ENCODE measurements around the gene CFAP20. TPM values are rescaled to one million over a fixed set of nuclear protein-coding genes. Genes with fewer than 3 reads are reported as not detected.
"Not testable (repeated sequence)": the region's sequence is repeated elsewhere in the genome, so short reads cannot be mapped to it uniquely, and the experiment has no call there.

CFAP20 gene
- total RNA-seq, 1 donor from 2014 or later, result 34.8 TPM

DNA sequence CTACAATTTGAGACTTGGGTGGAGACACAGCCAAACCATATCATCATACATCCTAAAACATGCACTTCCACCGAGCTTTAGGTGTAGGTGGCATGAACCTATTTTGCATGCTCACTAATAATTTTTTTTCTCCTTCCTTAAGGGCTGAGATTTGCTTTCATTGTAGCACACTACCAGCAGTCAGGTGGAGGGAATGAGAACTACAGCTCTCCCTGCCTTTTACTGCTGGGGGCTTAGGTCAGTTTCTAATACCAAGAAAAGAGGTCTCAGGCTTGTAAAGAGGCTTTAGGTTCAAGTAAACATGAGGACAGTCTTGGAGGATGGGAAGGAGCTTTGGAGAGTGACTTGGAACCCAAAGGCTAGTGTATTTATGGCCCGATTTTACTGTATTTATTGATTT, 22.0 kb downstream of the CFAP20 start:
- intact Hi-C loops (cut with DNase I), result no loop called here
- ATAC-seq, result no peak

DNA sequence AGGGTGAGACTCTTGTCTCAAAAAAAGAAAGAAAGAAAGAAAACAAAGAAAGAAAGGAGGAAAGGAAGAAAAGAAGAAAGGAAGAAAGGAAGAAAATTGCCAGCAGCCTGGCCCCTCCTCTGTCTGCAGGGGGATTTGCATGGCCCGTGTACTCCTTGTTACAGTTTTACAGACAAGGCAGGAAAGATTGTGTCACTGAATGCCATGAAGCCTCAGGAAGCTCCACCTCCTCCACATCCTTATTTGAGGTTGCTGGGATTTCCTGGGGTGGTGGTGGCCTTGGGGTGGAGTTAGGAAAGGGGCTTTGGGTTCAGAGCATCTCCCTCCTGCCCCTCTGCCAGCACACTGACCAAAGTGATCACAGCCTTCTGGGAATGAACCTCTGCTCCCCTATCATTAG, 23.6 kb downstream of the CFAP20 start:
- intact Hi-C loops (cut with DNase I), result no loop called here
- ATAC-seq (no peak), DNase-seq (ENCODE audit: missing footprints) (no peak)

More for the DNA sequence above, 22.0 kb downstream of the CFAP20 start:
- no peak for DNase-seq (ENCODE audit: missing footprints)

DNA sequence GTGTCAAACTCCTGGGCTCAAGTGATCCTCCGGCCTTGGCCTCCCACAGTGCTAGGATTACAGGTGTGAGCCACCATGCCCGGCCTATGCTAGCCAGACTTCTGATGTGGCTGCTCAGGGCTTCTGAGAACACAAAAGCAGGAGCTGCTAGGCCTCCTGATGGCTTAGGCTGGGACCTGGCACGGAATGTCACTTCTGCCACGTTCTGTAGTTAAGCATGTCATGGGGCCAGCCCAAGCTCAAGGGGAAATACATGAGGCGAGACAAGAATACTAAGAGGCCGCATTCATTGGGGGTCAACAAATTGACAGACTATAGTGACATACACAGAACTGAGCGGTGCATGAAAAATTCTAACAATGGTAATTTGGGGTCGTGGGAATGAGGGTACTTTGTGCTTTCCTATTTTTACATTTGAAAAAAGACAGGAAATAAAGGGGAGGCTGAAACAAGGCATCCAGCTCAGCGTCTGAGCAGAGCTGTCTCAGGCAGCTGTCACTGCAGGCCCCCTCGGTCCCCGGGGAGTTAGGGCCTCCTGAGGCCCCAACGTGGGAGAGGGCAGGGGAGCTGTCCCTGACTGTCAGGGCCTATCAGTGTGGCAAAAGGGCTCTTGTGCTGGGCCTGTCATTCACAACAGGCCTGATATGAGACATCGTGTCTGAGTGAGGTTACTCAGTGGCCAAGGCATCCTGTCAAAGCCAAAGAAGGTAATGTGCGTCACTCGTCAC, 26.4 kb downstream of the CFAP20 start:
- ATAC-seq (peak; percentile 93), DNase-seq (ENCODE audit: missing footprints) (no peak)
- intact Hi-C loops (cut with DNase I), result no loop called here

DNA sequence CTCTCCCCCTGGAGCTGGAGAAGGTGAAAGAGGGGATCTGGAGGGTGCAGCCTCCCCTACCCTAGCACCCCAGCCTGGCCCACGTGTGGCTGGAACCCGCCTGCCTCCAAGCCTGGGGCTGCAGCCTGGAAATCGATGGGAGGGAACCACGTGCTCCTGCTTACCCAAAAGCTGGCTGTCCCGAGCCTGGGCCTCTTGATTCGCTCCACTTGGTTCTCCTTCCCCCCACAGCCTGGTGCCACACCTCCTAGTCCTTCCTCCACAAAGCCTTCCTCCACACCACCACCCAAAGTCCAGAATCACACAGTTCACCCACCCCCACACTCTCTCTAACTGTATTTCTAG, 29.3 kb downstream of the CFAP20 start:
- intact Hi-C loops (cut with DNase I), result no loop called here
- ATAC-seq (no peak), DNase-seq (ENCODE audit: missing footprints) (no peak)

DNA sequence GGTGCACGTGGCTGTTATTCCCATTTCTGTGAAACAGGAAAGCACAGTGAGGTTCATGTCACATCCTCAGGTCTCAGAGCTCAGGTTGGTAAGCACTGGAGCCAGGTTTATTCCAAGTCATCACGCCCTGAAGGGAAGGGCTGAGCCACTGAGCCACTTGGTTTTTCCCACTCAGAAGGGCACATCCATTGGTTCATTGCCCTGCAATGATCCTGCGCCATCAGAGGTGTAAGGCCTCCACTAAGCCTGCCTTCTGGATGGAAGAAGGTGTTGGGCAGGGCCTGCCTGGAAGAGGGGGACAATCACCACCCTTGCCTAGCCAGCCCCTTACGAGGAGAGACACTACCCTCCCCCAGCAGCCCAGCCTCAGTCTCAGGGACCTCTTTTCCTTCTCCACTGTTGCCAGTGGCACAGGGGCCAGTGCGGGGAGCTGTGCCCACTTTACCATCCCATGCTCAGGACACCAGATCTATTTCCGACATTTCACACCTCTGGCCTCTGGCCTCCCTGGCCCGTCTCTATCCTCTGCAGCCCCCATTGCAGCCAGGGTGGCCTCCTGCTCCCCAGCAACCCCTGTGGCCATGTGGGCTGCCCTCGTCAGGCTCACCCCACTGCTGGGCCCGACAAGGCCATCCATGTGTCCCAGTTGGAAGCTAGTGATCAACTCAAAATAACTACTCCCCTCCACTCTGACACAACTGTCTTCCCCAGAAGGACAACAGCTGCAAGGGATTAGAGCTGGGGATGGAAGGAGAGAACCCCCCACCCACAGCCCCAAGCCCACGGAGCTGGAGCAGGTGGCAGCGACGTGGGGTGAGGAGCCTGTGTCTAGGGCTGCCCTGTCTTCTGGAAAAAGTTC, 29.9 kb downstream of the CFAP20 start:
- intact Hi-C loops (cut with DNase I), result no loop called here
- ATAC-seq (no peak), DNase-seq (ENCODE audit: missing footprints) (no peak)

DNA sequence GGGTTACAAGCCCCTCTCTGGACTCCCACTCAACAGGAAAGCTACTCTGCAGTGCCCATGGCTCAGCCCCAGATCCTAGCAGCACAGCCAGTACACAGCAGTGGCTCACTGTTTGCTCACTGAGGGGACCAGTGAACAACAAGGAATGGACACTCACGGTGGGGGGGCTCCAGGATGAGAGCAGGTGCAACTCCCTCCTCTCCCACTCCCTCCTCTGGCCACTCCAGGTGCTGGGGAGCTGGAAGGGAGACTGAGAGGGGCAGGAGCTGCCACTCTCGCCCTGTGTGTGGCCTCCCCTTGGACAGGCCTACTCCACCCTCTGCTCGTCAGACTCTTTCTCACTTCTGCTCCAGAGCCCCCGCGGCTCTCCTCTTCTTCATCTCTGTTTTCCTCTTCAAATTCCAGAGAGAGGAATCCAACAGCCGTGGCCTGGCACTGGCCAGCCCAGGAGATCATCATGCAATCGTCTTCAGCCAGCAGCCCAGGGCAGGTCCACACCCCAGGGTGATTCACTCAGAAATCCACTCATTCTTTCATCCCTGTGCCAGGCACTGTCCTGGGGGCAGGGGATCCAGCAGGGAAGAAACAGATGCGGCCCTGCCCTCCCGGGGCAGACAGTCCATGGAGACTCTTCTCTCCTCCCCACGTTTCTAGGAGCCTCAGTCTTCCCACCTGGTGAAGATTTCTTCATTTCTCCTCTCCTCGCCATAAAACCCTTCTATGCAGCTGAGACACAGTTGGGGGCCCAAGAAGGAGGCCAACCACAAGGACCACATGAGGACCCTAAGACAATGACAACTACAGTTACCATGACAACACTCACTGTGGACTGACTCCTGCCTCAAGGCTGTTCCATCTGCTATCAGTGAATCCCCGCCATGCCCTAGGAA, 30.7 kb downstream of the CFAP20 start:
- DNase-seq (ENCODE audit: missing footprints) (no peak), ATAC-seq (no peak)
- intact Hi-C loops (cut with DNase I), result no loop called here

DNA sequence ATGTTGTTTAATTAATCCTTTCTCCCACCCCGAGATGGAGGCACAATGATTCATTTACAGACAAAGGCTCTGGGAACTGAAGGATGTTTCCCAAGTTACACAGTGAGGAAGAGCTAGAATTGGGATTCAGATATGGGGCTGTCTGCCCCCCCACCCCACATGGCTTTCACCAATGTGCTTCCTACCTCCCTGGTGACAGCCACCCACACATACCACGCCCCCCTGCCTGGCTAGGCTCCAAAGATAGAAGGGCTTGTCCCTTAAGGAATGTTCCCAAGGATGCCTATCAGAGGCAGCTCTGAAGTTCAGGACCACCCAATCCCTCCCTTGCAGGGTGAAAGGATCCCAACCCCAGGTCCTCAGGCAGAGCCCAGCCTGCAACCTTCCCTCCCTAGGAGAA, 32.9 kb downstream of the CFAP20 start:
- intact Hi-C loops (cut with DNase I), result no loop called here
- no peak for ATAC-seq
- DNase-seq (ENCODE audit: missing footprints), result no peak

DNA sequence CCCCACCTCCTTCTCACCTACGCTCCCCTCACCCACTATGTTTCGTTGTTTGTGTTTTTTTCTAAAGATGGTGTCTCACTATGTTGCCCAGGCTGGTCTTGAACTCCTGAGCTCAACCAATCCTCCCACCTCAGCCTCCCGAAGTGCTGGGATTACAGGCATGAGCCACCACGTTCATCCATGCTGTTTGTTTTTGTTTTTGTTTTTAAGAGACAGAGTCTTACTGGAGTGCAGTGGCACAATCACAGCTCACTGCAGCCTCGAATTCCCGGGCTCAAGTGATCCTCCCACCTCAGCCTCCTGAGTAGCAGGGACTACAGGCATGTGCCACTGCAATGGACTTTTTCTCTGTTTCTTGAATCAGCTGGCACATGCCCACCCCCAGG, 33.6 kb downstream of the CFAP20 start:
- DNase-seq (ENCODE audit: missing footprints); intact Hi-C loops (cut with DNase I); ATAC-seq: not testable (repeated sequence)

DNA sequence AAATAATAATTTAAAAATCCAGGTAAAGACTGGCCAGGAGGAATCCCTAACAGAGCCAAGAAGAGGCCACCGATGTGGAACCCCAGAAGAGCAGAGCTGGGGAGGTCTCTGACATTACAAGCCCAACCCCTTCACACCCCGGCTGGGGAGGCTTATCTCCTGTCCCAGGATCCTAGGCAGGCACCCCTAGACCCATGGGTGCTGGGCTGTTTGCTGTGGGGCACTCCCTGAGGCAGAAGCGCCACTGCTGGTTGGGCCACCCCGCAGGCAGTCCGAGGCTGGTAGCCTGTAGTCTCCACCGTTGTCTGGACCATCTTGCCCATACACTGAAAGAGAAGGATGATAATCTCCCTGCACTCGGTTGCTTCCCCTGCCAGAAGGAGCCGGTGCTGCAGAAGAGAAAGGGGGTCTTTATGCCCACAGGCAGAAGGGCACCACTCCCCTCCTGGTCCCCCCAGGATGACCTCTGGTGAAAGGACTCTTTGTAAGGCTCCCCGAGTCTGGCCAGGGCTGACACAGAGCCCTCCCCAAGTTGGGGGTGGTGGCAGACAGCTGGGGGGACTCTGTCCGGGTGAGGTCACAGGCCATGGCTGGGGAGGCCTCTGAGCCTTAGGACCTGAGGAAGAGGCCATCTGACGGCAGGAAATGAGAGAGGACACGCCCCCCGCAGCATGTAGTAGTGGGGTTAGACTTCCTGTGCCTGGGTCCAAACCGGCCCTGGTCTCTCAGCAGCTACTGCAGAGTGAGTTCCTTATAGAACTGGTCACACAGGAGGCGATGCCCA, 34.2 kb downstream of the CFAP20 start:
- ATAC-seq (no peak), DNase-seq (ENCODE audit: missing footprints) (no peak)

DNA sequence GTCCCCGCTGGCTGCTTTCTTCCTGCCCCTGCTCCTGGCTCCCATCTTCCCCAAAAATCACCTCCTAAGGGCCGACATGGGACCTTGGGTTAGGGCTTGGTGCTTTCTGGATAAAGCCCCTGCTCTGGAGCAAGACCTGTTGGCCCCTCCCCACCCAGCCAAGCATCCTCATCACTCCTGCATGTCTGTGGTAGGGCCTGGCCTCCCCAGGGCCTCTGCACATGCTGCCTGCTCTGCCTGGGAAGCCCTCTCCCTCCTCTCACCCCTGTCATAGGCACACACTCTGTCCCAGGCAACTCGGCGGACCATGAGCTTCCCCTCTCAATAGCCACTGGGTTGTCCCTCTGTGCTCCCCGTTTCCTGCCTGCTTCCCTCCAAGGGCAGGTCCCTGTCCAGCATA, 35.2 kb downstream of the CFAP20 start:
- intact Hi-C loops (cut with DNase I), result no loop called here
- no peak for ATAC-seq
- no peak for DNase-seq (ENCODE audit: missing footprints)

More for the DNA sequence above, 34.2 kb downstream of the CFAP20 start:
- intact Hi-C loops (cut with DNase I), result no loop called here

DNA sequence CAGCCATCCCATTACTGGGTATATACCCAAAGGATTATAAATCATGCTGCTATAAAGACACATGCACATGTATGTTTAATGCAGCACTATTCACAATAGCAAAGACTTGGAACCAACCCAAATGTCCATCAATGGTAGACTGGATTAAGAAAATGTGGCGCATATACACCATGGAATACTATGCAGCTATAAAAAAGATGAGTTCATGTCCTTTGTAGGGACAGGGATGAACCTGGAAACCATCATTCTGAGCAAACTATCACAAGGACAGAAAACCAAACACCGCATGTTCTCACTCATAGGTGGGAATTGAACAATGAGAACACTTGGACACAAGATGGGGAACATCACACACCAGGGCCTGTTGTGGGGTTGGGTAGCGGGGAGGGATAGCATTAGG, 38.8 kb downstream of the CFAP20 start:
- ATAC-seq; DNase-seq (ENCODE audit: missing footprints); intact Hi-C loops (cut with DNase I): not testable (repeated sequence)

DNA sequence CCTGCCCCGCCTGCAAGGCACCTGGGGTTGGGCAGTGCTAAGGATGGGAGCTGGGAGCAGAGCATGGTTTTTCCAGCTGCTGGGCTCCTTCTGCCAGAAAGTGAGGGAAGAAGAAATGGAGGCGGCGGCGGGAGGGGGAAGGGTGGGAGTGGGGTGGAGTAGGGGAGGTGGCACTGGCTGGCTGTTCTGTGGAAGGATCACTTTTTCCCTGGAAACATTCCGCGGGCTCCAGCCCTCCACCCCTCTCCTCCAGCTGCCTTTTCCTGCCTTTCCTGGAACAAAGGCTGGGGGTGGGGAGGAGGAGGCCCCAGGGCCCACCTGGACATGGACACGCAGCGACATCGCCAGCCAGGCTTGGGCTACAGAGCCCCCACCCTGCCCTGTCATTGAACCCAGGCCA, 41.1 kb downstream of the CFAP20 start:
- no peak for DNase-seq (ENCODE audit: missing footprints)
- intact Hi-C loops (cut with DNase I), result no loop called here
- no peak for ATAC-seq

DNA sequence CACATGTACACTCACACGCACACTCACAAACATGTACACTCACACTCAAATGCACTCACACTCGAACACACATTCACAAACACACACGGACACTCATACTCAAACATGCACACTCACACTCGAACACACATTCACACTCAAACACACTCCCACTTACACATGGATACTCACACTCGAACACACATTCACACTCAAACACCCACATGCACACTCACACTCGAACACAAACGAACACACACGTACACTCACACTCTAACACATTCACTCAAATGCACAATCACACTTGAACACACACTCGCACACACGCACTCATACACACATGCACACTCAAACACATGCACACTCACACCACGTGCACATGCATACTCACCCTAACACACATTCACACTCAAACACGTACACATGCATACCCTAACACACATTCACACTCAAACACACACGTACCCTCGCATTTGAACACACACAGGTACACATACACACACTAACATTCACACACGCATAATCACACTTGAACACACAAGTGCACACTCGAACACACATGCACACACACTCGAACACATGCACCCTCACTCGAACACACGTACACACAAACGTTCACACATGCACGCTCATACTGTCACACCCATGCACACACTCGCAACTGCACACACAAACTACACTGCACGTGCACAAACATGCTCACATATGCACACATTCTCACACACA, 41.8 kb downstream of the CFAP20 start:
- intact Hi-C loops (cut with DNase I), result no loop called here
- ATAC-seq (no peak), DNase-seq (ENCODE audit: missing footprints) (no peak)

DNA sequence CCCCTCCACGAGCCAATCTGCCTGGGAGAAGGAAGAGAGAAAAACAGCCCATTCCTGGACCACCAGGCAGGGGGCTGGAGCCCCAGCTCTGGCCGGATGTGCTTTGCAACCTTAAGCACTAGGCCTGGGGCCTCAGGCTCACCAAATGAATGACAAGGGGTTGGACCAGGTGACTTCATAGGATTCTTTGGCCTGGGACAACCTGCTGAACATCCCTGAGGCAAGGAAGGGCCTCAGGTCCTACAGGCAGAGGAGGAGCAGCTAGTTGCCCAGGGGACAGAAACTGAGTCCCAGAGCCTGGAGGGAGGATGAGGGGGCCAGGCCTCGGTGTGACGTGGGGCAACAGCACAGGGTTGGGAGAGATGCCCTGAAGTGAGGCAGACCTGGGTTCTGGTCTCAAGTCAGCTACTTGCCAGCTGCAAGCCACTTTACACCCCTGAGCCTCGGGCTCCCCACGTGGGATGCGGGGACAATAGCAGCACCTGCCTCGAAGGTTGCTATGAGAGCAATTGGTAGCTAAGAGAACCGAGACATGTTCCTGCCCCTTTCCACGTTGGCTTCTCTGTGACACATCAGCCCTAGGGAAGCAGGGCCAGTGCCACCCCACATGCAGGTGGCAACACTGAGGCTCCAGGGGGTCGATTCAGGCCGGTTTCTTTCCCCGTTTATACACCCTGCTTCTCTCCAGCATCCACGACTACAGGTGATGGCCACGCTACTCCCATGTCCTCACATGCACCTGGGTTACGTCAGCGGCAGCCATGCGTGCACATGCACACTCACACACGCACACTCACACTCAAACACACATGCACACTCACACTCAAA, 42.6 kb downstream of the CFAP20 start:
- no peak for DNase-seq (ENCODE audit: missing footprints)
- no peak for ATAC-seq
- intact Hi-C loops (cut with DNase I), result no loop called here

DNA sequence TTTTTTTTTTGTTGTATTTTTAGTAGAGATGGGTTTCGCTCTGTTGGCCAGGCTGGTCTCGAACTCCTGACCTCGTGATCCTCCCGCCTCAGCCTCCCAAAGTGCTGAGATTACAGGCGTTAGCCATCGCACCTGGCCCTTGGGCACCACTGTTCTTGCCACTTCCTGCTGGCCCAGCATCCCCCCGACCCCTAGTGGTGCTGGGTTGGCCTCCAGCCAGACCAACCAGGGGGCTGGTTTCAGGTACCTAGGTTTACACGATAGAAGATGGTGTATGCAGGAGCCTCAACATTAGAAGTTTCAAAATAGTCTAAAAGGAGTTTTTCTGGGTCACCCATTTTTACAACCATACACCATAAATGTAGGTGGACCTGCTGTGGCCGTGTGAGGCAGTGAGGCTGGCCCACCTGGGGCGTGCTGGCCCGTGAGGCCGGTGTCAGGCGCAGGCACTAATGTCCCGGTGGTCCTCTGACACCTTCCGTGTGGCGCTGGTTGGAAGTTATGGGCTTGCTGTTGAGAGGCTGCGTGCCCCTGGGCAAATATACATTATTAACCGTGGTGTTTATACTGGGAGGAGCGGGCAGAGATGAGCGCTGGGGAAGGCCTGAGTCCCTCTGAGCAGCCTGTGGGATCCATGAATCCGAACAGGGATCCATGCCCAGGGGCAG, 43.5 kb downstream of the CFAP20 start:
- DNase-seq (ENCODE audit: missing footprints) (no peak), ATAC-seq (no peak)
- intact Hi-C loops (cut with DNase I), result no loop called here

DNA sequence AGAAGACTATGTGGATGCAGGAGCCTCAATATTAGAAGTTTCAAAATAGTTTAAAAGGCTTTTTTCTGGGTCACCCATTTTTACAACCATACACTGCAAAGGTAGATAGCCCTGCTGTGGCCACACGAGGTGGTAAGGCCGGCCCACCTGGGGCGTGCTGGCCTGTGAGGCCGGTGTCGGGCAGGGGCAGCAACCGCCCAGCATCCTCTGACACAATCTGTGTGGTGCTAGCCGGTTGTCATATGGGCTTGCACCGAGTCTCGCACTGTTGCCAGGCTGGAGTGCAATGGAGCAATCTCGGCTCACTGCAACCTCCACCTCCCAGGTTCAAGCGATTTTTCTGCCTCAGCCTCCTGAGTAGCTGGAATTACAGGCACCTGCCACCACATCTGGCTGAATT, 44.0 kb downstream of the CFAP20 start:
- intact Hi-C loops (cut with DNase I), result no loop called here
- ATAC-seq, result no peak
- no peak for DNase-seq (ENCODE audit: missing footprints)

DNA sequence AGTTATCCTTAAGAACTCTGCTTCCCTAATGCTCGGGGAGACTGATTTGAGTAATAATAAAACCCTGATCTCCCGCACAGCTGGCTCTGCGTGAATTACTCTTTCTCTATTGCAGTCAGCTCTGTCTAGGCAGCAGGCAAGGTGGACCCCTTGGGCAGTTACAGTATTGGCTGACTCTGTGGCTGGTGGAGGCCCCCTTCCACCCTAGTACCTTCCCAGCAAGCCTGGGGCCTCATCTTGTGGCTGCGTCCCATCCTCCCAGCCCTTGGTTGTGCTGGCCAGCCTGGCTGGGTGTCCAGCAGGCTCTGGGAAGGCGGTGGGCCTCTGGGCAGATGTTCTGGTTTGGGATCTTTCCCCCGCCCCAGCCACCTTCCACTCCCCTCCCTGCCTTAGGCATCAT, 44.5 kb downstream of the CFAP20 start:
- ATAC-seq, result no peak
- DNase-seq (ENCODE audit: missing footprints), result no peak
- intact Hi-C loops (cut with DNase I), result loop anchor here (5.0 kb wide), 1 partner anchor 37 kb away; no protein-coding TSS in a partner anchor

All from Right ventricle myocardium inferior (tissue), 1 donor.